Tibial artery (tissue), 4 donors: Measurements from ENCODE around the gene CKAP5.

Experiments used
- DNase-seq, 2 donors: peaks; one replicate each; pipeline ENCODE4 v3.0.0-alpha.2; 2019
- H3K27ac ChIP-seq, 2 donors: fragments of 200-600 bp; sonication (generic) in 1 of 2; 1 replicate in 1 of 2; 2 replicates in 1 of 2; pipeline ENCODE4 v1.5.1; 2018 to 2019; ENCODE audit warnings: mild to moderate bottlenecking in 1 of 2
- H3K27me3 ChIP-seq, 2 donors: fragments of 200-600 bp; sonication (generic) in 1 of 2; one replicate each; pipeline versions ENCODE4 v1.5.1 to v1.6.0; 2016 to 2019
- H3K36me3 ChIP-seq, 3 donors: fragments of 200-600 bp; sonication (generic) in 2 of 3; one replicate each; pipeline ENCODE4 v1.5.1; 2016 to 2019; ENCODE audit warnings: mild to moderate bottlenecking in 2 of 3
- H3K4me1 ChIP-seq, 4 donors: fragments of 200-600 bp; sonication (generic) in 2 of 4; 1 replicate in 3 of 4; 2 replicates in 1 of 4; pipeline ENCODE4 v1.5.1; 2016 to 2019
- H3K4me3 ChIP-seq, 2 donors: fragments of 200-600 bp; sonication (generic) in 1 of 2; 1 replicate in 1 of 2; 2 replicates in 1 of 2; pipeline ENCODE4 v1.5.1; 2018 to 2019; ENCODE audit warnings: mild to moderate bottlenecking in 2 of 2
- H3K9me3 ChIP-seq, 3 donors: fragments of 200-600 bp; sonication (generic) in 1 of 3; one replicate each; pipeline ENCODE4 v1.5.1; 2016 to 2019
- intact Hi-C: fragments of 100-400 bp; cut with DNase I; formaldehyde crosslinking; loops from one replicate; pipeline ENCODE4 v1.15.0; 2023; ENCODE audit warnings: low total_unique reads
- TF ChIP-seq, protein P1 (sequence below), 2 experiments: fragments of 200-600 bp in 1 of 2; fragments of 450-650 bp in 1 of 2; IDR thresholded peaks; one replicate each; pipeline ENCODE4 v1.5.1; 2017 to 2019; ENCODE audit warnings: antibody characterized with exemption in 2 of 2, mild to moderate bottlenecking in 1 of 2, moderate library complexity in 1 of 2

The CKAP5 gene

GRCh38 chr11:46855863-46856262 lies 9.8 kb upstream of the CKAP5 start:
- DNase-seq = no peak
- Histone ChIP-seq H3K36me3 (peaks cover 0 to 18% (median 7%) of the 10 kb centered on the region in 3 donors), H3K27me3 (no peaks in the 10 kb centered on the region), H3K9me3 (no peaks in the 10 kb centered on the region), H3K4me1 (no peaks in the 10 kb centered on the region), H3K4me3 (no peak overlapping the region), H3K27ac (no peak overlapping the region)
- TF ChIP-seq, protein P1, sequence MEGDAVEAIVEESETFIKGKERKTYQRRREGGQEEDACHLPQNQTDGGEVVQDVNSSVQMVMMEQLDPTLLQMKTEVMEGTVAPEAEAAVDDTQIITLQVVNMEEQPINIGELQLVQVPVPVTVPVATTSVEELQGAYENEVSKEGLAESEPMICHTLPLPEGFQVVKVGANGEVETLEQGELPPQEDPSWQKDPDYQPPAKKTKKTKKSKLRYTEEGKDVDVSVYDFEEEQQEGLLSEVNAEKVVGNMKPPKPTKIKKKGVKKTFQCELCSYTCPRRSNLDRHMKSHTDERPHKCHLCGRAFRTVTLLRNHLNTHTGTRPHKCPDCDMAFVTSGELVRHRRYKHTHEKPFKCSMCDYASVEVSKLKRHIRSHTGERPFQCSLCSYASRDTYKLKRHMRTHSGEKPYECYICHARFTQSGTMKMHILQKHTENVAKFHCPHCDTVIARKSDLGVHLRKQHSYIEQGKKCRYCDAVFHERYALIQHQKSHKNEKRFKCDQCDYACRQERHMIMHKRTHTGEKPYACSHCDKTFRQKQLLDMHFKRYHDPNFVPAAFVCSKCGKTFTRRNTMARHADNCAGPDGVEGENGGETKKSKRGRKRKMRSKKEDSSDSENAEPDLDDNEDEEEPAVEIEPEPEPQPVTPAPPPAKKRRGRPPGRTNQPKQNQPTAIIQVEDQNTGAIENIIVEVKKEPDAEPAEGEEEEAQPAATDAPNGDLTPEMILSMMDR (IDR thresholded peaks at IDR 0.05) = no peak
- intact Hi-C loops = no loop called here

- DNase-seq = no peak
- Histone ChIP-seq H3K4me1 (no peaks in the 10 kb centered on the region), H3K27ac (no peak overlapping the region), H3K36me3 (peaks cover 0 to 18% (median 7%) of the 10 kb centered on the region in 3 donors), H3K4me3 (no peak overlapping the region), H3K9me3 (no peaks in the 10 kb centered on the region), H3K27me3 (no peaks in the 10 kb centered on the region)
- intact Hi-C loops = no loop called here
- TF ChIP-seq, protein P1 (IDR thresholded peaks at IDR 0.05) = no peak
Observed at GRCh38 chr11:46855167-46855566, 9.1 kb upstream of the CKAP5 start.

DNA sequence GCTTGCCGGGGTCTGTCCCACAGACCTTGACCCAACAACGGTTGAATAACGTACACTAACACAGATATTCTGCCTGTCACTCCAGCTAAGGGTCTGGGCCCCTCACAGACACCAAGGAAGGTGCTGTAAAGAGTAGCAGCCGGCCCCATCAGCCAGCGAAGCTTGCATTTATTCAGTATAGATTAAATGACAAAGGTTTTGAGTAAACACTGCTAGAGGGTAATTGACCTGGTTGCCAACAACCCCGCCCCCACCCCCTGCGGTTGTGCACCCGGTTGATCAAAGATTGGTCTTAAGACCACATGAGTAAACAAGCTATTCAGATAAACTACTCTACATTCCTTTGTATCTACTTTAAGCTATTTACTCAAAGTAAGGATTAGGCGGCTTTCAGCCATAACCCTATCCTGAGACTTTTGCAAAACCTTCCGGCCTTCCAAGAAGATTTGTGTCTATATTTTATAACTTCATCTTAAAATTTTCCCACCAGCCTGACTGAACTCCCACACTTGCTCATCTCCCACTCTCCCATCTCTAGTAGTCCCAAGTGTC lies 4.8 kb upstream of the CKAP5 start:
- H3K27ac ChIP-seq = no peak overlapping the region
- intact Hi-C loops = no loop called here
- H3K4me3 ChIP-seq = no peak overlapping the region
- H3K36me3 ChIP-seq = no peaks in the 10 kb centered on the region
- no peaks in the 10 kb centered on the region for H3K9me3 ChIP-seq
- no peaks in the 10 kb centered on the region for H3K27me3 ChIP-seq
- TF ChIP-seq, protein P1 (IDR thresholded peaks at IDR 0.05) = no peak
- peaks cover 0 to 4% (median 0%) of the 10 kb centered on the region in 4 donors for H3K4me1 ChIP-seq
- no peak for DNase-seq

DNA sequence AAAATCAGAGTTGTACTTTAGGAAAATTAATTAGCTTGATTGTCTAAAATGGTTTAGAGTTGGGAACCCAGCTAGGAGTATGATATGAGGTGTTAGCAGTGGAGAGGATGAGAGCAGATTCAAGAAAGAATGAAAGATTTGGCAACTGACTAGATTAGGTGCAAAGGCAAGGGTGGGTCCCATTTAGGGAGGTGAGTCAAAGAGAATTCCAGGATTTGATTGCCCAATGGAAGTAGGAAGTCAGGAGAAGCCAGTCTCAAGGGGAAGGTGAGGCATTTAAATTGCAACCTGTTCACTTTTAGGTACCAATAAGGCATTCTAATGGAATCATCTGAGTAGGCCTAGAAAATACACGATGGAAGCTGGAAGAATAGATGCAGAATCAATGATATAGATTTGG lies 3.6 kb upstream of the CKAP5 start:
- no peaks in the 10 kb centered on the region for H3K36me3 ChIP-seq
- H3K9me3 ChIP-seq = no peaks in the 10 kb centered on the region
- peaks cover 0 to 15% (median 8%) of the 10 kb centered on the region in 4 donors for H3K4me1 ChIP-seq
- no peak for DNase-seq
- H3K27ac ChIP-seq = no peak overlapping the region
- H3K4me3 ChIP-seq = no peak overlapping the region
- intact Hi-C loops = no loop called here
- TF ChIP-seq, protein P1 (IDR thresholded peaks at IDR 0.05) = no peak
- no peaks in the 10 kb centered on the region for H3K27me3 ChIP-seq

DNA sequence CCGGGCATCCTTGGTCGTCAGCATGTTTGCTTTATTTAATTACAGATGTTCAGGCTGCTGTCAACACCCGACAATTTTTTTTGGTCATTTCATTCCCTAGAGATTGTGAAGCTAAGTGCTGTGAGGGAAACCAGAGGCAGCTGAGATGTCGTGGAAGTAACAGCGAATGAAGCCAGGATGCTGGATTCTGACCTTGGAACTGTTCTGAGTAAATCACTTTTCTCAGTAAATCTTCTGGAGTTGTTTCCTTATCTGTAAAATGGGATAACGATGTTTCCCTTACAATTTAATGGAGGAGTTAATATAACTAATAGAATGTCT lies 390 bp upstream of the CKAP5 start:
- intact Hi-C loops = no loop called here
- no peaks in the 10 kb centered on the region for H3K9me3 ChIP-seq
- TF ChIP-seq, protein P1 (IDR thresholded peaks at IDR 0.05) = no peak
- H3K27me3 ChIP-seq = no peaks in the 10 kb centered on the region
- peak overlapping the region in 1 of 2 donors; percentile 86 for H3K27ac ChIP-seq
- no peaks in the 10 kb centered on the region for H3K36me3 ChIP-seq
- H3K4me3 ChIP-seq = peak overlapping the region; percentile 68 to 93
- no peak for DNase-seq
- peaks cover 0 to 19% (median 14%) of the 10 kb centered on the region in 4 donors for H3K4me1 ChIP-seq

DNA sequence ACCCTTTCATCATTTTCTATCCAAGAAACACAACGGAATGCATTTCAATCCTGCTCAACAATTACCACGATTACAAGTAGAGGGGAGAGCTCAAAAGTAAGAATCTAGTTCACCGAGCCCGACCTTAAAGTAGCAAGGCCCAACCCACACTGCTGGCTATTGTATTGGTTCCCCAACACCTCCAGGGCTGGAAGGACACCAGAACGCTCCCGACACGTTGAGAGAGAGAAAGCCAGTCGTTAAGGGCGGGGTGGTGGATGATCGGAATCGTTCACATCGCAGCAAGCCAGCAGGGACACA lies 690 bp downstream of the CKAP5 start:
- peaks cover 0 to 19% (median 14%) of the 10 kb centered on the region in 4 donors for H3K4me1 ChIP-seq
- H3K4me3 ChIP-seq = peak overlapping the region; percentile 68 to 93
- TF ChIP-seq, protein P1 (IDR thresholded peaks at IDR 0.05) = no peak
- no peaks in the 10 kb centered on the region for H3K27me3 ChIP-seq
- no peaks in the 10 kb centered on the region for H3K9me3 ChIP-seq
- H3K27ac ChIP-seq = peak overlapping the region; percentile 65 to 86
- intact Hi-C loops = no loop called here
- H3K36me3 ChIP-seq = no peaks in the 10 kb centered on the region
- DNase-seq = no peak
